ENCODE results near the gene CHD6. TPM values are rescaled to one million over a fixed set of nuclear protein-coding genes. Genes with fewer than 3 reads are reported as not detected.

Gene CHD6
- total and polyA plus RNA-seq, 8 donors: 27.7 to 68.6 (median 52.4) TPM

- ATAC-seq (no peak), DNase-seq (no peak)
- H3K4me3 ChIP-seq: no peak overlapping the region
- no peaks in the 10 kb centered on the region for H3K4me1 ChIP-seq
- TF ChIP-seq CTCF (IDR thresholded peaks at IDR 0.05): no peak
- H3K27me3 ChIP-seq: no peaks in the 10 kb centered on the region
- intact Hi-C loops (cut with DNase I): no loop called here
- peaks cover 0 to 99% of the 10 kb centered on the region in 2 donors for H3K36me3 ChIP-seq
- H3K9me3 ChIP-seq: no peaks in the 10 kb centered on the region
- no peak overlapping the region for H3K27ac ChIP-seq
Measured at GRCh38 chr20:41413169-41413568, 205.0 kb downstream of the CHD6 start.

- Histone ChIP-seq H3K4me1 (no peaks in the 10 kb centered on the region), H3K4me3 (no peak overlapping the region), H3K27me3 (no peaks in the 10 kb centered on the region), H3K9me3 (no peaks in the 10 kb centered on the region), H3K27ac (no peak overlapping the region), H3K36me3 (peaks cover 0 to 96% of the 10 kb centered on the region in 2 donors)
- intact Hi-C loops (cut with DNase I): no loop called here
- ATAC-seq (no peak), DNase-seq (no peak)
- TF ChIP-seq CTCF (IDR thresholded peaks at IDR 0.05): no peak
Measured at GRCh38 chr20:41412324-41413120, 205.7 kb downstream of the CHD6 start.

- H3K9me3 ChIP-seq: no peaks in the 10 kb centered on the region
- H3K27ac ChIP-seq: no peak overlapping the region
- TF ChIP-seq CTCF (IDR thresholded peaks at IDR 0.05): no peak
- no peak for DNase-seq
- no peak overlapping the region for H3K4me3 ChIP-seq
- H3K36me3 ChIP-seq: peaks cover 0 to 95% of the 10 kb centered on the region in 2 donors
- intact Hi-C loops (cut with DNase I): no loop called here
- H3K27me3 ChIP-seq: no peaks in the 10 kb centered on the region
- peak; percentile 41 for ATAC-seq
- no peaks in the 10 kb centered on the region for H3K4me1 ChIP-seq
Measured at GRCh38 chr20:41411391-41411847, 206.8 kb downstream of the CHD6 start.

- Histone ChIP-seq H3K4me3 (no peak overlapping the region), H3K27me3 (no peaks in the 10 kb centered on the region), H3K4me1 (no peaks in the 10 kb centered on the region), H3K36me3 (peaks cover 0 to 95% of the 10 kb centered on the region in 2 donors), H3K27ac (no peak overlapping the region), H3K9me3 (no peaks in the 10 kb centered on the region)
- TF ChIP-seq CTCF (IDR thresholded peaks at IDR 0.05): no peak
- intact Hi-C loops (cut with DNase I): no loop called here
- DNase-seq (no peak), ATAC-seq (no peak)
Measured at GRCh38 chr20:41408986-41409385, 209.2 kb downstream of the CHD6 start.

GRCh38 chr20:41408156-41408794 is 209.9 kb downstream of the CHD6 start:
- intact Hi-C loops (cut with DNase I): no loop called here
- H3K9me3 ChIP-seq: no peaks in the 10 kb centered on the region

More at GRCh38 chr20:41408156-41408794, 209.9 kb downstream of the CHD6 start:
- TF ChIP-seq CTCF (IDR thresholded peaks at IDR 0.05): no peak
- Histone ChIP-seq H3K27me3 (no peaks in the 10 kb centered on the region), H3K27ac (no peak overlapping the region), H3K36me3 (peaks cover 0 to 95% of the 10 kb centered on the region in 2 donors), H3K4me3 (no peak overlapping the region), H3K4me1 (no peaks in the 10 kb centered on the region)
- DNase-seq: no peak
- ATAC-seq: no peak
